ENCODE results near the gene FHIT. TPM values are rescaled to one million over a fixed set of nuclear protein-coding genes. Genes with fewer than 3 reads are reported as not detected.
"Not testable (repeated sequence)": the region's sequence is repeated elsewhere in the genome, so short reads cannot be mapped to it uniquely, and the experiment has no call there.

Gene FHIT
- total RNA-seq, 1 donor: 2.2 TPM

DNA sequence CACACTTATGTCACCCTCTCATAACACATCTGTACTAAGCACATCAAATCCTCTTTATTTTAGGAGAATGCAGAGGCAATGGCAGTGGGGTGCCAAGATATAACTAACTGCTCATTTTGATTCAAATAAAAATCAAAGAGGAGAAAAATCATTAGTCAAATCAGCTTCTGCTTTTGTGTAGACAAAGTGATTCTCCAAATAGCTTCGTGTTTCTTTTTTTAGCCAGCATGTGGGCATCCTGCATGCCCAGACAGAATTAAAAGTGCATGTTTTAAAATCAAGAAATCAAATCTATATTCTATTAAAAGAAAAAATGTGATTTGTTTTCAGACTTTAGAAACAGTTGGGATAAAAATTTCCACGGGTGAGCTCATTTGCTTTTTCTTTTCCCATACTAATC, 1440.1 kb downstream of the FHIT start:
- no peak overlapping the region for H3K4me3 ChIP-seq (ENCODE audit: low read depth, low read length)
- TF ChIP-seq, protein P1, sequence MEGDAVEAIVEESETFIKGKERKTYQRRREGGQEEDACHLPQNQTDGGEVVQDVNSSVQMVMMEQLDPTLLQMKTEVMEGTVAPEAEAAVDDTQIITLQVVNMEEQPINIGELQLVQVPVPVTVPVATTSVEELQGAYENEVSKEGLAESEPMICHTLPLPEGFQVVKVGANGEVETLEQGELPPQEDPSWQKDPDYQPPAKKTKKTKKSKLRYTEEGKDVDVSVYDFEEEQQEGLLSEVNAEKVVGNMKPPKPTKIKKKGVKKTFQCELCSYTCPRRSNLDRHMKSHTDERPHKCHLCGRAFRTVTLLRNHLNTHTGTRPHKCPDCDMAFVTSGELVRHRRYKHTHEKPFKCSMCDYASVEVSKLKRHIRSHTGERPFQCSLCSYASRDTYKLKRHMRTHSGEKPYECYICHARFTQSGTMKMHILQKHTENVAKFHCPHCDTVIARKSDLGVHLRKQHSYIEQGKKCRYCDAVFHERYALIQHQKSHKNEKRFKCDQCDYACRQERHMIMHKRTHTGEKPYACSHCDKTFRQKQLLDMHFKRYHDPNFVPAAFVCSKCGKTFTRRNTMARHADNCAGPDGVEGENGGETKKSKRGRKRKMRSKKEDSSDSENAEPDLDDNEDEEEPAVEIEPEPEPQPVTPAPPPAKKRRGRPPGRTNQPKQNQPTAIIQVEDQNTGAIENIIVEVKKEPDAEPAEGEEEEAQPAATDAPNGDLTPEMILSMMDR (IDR thresholded peaks at IDR 0.05; ENCODE audit: insufficient read depth, low read depth, low read length): no peak
- DNase-seq (ENCODE audit: low read depth): no peak

DNA sequence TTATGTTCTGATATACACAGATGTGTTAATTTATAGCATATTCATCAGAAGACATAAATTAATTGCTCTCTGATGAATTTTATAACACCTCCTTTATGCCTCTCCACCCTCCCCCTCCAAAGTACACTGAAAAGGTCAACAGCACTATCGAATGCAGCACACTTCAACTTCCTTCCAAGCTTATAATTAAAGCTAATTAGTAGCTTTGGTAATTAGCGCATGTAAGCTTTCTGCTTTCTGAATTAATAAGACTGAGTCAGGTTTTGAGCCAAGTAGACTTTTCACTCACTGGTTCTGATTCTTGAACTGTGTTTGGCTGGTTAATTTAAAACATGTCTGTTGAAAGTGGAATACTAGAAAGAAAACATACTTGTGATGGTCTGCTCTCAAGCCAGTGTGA, 1440.6 kb downstream of the FHIT start:
- TF ChIP-seq, protein P1 (IDR thresholded peaks at IDR 0.05; ENCODE audit: insufficient read depth, low read depth, low read length): no peak
- DNase-seq (ENCODE audit: low read depth): no peak
- H3K4me3 ChIP-seq (ENCODE audit: low read depth, low read length): no peak overlapping the region

DNA sequence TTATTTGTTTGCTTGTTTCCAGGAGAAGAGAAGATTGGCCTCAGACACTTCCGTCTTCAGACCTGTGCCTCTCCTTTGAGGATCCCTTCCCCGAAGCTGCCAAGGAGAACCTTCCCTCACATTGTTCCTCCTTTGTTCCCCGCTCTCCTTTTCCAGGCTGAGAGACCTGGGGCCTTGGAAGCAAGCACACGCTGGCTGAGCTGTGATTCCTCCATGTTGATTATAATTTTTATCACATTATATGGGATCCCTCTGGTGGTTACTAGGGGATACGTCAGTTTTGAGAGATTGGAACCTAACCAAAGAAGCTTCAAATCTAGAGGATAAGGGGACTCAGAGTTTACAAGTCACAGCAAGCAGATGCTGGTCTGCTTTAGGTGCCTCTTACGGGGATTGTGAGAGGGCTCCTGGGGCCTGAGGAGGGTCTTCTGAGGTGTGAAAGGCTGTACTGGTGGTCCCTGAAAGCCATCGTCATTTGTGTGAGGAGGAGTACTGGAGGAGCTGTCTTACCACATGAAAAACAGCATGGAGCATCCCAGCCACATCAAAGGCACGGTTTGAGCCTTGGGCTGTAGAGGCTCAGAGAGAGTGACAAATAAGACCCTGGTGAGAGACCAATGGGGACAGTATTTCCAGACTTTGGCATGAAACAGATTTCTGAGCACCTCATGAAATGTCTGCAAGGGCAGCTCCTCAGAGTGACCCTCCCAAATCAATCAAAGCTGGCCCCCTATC, 1441.4 kb downstream of the FHIT start:
- TF ChIP-seq, protein P1 (IDR thresholded peaks at IDR 0.05; ENCODE audit: insufficient read depth, low read depth, low read length): peak; percentile 39
- peak; percentile 29 for DNase-seq (ENCODE audit: low read depth)
- H3K4me3 ChIP-seq (ENCODE audit: low read depth, low read length): no peak overlapping the region

DNA sequence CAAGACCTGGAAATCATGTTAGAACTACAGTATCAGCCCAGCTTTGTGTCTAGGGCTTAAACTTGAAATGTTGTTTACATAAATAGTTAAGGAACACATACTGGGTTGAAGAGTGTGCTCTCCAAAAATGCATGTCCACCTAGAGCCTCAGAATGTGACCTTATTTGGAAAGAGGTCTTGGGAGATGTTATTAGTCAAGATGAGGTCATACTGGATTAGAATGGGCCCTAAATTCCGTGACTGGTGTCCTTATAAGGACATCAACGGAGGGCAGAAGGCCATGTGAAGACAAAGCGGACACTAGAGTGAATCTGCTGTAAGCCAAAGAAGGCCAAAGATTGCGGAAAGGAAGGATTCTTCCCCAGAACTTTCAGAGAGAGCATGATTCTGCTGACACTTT, 1442.2 kb downstream of the FHIT start:
- H3K4me3 ChIP-seq (ENCODE audit: low read depth, low read length): no peak overlapping the region
- TF ChIP-seq, protein P1 (IDR thresholded peaks at IDR 0.05; ENCODE audit: insufficient read depth, low read depth, low read length): no peak
- DNase-seq (ENCODE audit: low read depth): peak; percentile 76

DNA sequence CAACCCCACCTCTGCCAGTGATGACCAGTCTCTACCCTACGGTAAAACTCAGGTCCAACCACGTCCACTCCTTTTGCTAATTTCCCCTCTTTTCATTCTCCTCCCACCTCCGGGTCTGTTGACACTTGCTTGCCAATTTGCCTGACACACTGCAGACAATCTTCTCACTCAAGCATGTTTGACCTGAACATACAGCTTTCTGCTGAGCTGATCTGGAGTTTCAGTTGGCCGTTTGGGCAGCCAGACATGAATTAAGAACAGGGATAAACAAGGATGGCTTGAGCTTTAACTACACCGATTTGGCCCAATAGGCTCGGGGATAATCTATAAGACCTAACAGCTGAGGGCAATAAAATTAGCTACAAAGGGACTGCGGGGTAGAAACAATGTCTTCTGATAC, 1442.8 kb downstream of the FHIT start:
- DNase-seq (ENCODE audit: low read depth): no peak
- no peak overlapping the region for H3K4me3 ChIP-seq (ENCODE audit: low read depth, low read length)
- TF ChIP-seq, protein P1 (IDR thresholded peaks at IDR 0.05; ENCODE audit: insufficient read depth, low read depth, low read length): no peak

DNA sequence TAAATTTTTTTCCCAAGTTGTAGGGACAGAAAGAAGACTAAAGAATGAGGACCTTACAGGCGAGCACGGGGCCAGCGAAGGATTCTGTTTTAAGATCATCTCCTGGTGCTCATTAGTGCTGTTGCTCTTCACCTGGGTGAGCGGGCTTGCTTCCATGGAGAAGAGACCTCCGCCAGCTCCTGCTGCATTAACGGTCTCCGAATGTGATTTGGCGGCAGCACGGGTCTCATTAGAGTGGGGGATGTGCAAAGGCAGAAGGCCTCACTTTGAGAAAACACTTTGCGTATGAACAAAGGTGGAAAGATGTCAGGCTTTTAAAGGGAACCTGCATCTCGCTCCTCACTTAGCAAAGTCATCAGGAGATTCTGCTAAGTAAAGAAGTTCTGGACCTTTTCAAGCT, 1448.0 kb downstream of the FHIT start:
- TF ChIP-seq, protein P1 (IDR thresholded peaks at IDR 0.05; ENCODE audit: insufficient read depth, low read depth, low read length): no peak
- no peak overlapping the region for H3K4me3 ChIP-seq (ENCODE audit: low read depth, low read length)
- DNase-seq (ENCODE audit: low read depth): no peak

DNA sequence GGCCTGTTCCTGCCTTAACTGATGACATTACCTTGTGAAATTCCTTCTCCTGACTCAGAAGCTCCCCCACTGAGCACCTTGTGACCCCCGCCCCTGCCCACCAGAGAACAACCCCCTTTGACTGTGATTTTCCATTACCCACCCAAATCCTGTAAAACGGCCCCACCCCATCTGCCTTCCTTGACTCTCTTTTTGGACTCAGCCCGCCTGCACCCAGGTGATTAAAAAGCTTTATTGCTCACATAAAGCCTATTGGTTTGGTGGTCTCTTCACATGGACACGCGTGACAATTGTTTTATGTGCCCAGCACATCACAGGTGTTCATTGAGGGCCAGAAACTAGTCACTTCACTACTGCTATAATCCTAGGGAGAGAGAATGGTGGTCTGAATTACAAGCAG, 1448.8 kb downstream of the FHIT start:
- not testable (repeated sequence) for H3K4me3 ChIP-seq (ENCODE audit: low read depth, low read length); DNase-seq (ENCODE audit: low read depth)

Measured in fibroblast of villous mesenchyme (primary cell).